ENCODE data around the gene PLD5.
"Not testable (repeated sequence)": the region's sequence is repeated elsewhere in the genome, so short reads cannot be mapped to it uniquely, and the experiment has no call there.

PLD5 gene

DNA sequence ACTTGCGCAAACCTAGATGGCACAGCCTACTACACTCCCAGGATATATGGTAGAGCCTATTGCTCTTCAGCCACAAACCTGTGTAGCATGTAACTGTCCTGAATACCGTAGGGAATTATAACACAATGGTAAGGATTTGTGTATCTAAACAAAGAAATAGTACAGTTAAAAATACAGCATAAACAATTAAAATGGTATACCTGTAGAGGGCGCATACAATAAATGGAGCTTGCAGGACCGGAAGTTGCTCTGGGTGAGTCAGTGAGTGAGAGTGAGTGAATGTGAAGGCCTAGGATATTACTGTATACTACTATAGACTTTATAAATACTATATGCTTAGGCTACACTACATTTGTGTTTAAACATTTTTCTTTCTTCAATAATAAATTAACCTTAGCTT lies 99.3 kb downstream of the PLD5 start:
- no peak for DNase-seq (ENCODE audit: low spot score)

GRCh38 chr1:242416657-242417056 lies 107.8 kb downstream of the PLD5 start:
- no peak for DNase-seq (ENCODE audit: low spot score)

- DNase-seq (ENCODE audit: low spot score) = no peak
These were observed 111.6 kb downstream of the PLD5 start for GRCh38 chr1:242412921-242413320.

DNA sequence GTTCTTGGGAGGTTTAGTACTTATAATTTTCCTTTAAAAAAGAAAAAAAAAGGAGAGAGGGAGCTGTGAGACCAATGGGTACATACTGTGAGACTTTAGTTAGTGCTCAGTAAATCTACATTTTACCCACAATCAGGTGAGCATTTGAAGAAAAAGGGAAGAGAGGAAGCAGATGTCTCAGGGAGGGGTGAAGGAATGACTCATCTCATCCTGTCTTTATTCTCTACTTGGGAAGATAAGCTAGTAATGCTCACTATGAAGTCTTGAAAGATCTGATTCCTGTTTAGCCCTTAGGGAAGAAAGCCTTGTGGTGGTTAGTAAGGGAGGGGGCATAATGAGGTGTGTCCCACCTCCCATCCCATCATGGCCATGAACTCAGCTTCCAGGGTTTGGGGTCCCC lies 112.6 kb downstream of the PLD5 start:
- no peak for DNase-seq (ENCODE audit: low spot score)

DNA sequence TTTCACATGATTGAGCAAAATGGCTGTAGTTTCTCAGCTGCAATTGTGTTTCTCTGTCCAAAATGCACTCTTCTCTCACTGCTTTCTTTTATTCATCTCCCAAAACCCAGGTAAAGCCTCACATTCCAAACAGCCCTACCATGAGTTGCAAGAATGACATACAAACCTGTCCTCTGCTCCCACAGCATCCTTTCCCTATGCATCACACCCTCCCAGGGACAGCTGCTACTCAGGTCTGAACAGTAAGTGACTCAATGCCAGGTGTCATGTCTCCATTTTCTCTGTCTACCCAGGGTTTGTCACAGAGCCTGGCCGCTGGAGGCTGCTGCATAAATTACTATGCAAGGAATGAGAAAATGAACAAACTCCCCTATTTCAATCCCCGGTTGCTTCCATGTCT lies 118.5 kb downstream of the PLD5 start:
- DNase-seq (ENCODE audit: low spot score) = no peak

- no peak for DNase-seq (ENCODE audit: low spot score)
These were observed 120.2 kb downstream of the PLD5 start for GRCh38 chr1:242404296-242404695.

DNA sequence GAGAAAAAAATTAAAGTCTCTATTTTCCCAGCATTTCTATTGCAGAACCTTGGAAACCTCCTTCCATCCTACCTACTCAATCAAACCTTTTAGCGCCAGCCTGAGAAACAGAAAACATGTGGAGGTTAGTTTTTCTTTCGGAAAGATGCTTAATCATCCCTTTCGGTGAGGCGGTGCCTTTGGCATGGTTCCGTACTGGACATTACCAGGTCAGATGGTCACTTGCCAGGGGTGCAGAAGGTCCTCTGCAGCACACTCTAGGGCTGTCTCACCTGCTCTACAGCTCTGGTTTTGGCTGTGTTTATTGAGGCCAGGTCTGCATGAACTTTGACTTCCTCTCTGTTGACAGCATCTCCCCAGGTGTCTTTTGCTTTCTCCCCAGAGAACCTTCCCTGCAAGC lies 121.5 kb downstream of the PLD5 start:
- no peak for DNase-seq (ENCODE audit: low spot score)

DNA sequence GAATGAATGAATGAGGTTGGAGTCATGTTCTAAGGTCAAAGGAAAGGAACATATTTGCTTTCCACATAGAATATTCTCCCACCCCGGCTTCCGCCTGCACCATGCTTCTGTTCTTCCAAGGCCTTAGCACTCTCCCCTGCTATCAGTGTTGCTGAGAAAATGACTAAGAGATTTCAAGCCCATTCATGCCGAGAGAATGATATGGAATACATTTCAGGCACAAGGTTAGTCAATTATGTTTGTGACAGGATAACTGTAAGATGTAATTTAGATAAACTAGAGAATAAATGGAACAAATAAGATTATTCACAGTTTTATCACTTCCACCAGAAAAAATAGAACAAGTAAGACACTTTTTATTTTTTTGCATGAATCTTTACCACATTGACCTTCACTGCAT lies 122.6 kb downstream of the PLD5 start:
- no peak for DNase-seq (ENCODE audit: low spot score)

GRCh38 chr1:242398351-242398750 lies 126.1 kb downstream of the PLD5 start:
- DNase-seq (ENCODE audit: low spot score) = no peak

DNA sequence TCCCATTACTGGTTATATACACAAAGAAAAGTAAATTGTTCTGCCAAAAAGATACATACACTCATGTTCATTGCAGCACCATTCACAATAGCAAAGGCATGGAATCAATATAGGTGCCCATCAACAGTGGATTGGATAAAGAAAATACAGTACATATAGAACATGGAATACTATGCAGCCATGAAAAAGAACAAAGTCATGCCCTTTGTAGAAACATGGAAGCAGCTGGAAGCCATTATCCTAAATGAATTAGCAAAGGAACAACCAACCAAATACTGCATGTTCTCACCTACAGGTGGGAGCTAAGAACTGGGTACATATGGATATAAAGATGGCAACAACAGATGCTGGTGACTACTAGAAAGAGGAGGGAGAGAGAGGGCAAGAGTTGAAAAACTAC lies 132.6 kb downstream of the PLD5 start:
- DNase-seq (ENCODE audit: low spot score) = no peak

- DNase-seq (ENCODE audit: low spot score) = not testable (repeated sequence)
These were observed 148.4 kb downstream of the PLD5 start for GRCh38 chr1:242376121-242376520.

GRCh38 chr1:242350446-242350845 lies 174.1 kb downstream of the PLD5 start:
- not testable (repeated sequence) for DNase-seq (ENCODE audit: low spot score)

- DNase-seq (ENCODE audit: low spot score) = no peak
These were observed 174.9 kb downstream of the PLD5 start for GRCh38 chr1:242349636-242350035.

DNA sequence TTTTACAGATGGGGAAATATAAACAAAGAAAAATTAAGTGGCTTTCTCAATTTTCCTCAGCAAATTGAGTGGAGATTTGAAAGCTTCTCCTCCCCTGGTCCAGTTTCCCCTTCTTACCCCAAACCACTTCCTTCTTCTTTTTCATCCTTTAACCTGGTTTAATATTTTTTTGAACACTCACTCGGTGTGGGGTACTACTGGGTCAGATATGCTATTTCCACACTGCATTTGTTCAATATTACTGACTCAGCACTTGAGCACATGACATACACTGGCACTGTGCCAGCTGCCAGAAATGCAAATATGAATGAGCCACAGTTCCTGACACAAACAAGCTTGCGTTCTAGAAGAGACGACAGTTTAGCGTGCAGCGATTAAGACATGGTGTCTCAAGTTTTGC lies 193.6 kb downstream of the PLD5 start:
- not testable (repeated sequence) for DNase-seq (ENCODE audit: low spot score)

DNA sequence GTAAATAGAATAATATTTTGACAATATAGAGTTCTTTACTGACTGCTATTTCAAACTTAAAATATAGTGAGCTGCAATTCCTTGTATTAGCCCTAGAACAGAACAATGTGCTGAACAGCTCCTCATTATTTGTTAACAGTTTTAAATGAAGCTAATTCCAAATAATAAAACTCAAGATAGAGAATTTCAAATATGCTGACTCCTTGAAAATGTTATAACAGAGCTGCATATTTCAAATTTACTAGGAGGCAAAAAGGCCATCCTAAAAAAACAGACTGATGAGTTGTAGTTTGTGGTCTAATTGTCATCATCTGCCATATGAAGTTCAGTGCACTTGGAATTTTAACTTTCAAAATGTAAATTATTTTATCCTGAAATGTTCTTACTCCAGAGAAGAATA lies 197.1 kb downstream of the PLD5 start:
- not testable (repeated sequence) for DNase-seq (ENCODE audit: low spot score)

GRCh38 chr1:242321981-242322380 lies 202.5 kb downstream of the PLD5 start:
- not testable (repeated sequence) for DNase-seq (ENCODE audit: low spot score)

DNA sequence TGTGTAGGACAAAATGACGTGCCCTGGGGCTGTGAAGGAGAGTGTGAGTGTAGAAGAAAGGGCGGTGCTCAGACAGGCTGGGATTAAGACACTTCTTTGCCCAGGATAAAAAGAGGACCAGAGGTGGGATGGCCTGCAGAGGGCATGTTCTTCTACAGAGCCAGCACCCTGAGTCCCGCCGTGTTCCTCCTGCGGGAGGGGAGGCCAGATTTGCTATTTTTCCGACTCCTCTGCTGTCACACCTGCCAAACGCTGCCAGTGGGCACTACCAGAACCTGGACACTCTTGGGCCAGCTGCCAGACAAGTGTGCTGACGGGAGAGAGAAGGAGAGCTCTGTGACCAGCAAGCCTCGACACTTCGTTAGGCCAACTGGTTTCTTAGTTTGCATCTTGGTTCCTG lies 206.4 kb downstream of the PLD5 start:
- no peak for DNase-seq (ENCODE audit: low spot score)

DNA sequence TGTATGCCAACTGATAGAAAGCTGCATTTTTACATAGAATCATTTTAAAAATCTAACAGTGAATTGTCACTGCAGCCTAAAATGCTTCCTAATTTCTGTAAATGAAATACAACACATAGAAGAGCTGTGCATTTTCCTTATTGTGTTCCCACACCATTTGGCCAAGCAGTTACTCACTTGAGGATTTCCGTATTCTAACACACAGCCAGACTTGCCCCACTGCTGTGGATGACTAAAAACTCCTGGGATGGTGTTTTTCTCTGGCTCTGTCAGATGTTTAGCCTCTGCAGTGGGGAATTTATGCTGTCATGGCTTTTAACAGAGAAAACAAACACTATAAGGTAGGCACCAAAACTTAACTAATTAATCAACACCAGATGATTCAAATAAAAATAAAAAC lies 209.6 kb downstream of the PLD5 start:
- not testable (repeated sequence) for DNase-seq (ENCODE audit: low spot score)

- not testable (repeated sequence) for DNase-seq (ENCODE audit: low spot score)
These were observed 210.3 kb downstream of the PLD5 start for GRCh38 chr1:242314085-242314649.

GRCh38 chr1:242308681-242309080 lies 215.8 kb downstream of the PLD5 start:
- DNase-seq (ENCODE audit: low spot score) = not testable (repeated sequence)

DNA sequence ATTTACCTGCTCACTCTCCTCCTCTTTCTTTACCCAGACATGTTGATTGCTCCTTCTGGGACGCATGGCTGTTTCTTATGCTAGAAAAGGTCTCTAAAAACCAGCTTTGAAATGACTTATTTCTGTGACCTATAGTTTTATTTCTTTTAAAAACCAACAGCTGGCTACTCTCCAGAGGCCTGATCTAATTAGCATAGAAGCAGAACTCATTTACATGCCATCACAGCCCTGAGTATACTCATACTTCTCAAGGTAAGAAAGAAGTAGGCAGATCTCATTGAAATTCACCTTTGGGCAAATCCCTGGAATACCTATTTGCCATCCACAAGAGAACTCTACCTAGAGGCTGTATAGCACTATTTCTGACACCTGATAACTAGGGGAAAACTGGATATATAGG lies 230.7 kb downstream of the PLD5 start:
- DNase-seq (ENCODE audit: low spot score) = not testable (repeated sequence)

DNA sequence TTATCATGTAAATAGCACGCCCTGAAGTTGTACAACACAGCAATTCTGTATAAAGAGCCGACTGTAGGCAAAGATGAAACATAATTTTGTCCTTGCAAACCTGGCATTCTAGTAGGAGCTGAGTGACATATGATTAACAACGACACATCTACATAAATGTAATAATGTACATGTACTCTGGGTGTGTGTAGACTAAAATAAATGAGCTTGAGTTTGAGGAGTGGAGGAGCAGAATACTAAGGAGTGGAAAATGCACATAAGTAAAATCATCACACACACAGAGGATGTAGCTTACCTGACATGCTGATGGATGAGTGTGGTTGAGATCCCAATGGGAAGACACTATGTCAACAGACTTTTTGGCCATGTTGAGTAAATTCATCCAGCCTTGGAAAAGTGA lies 236.4 kb downstream of the PLD5 start:
- DNase-seq (ENCODE audit: low spot score) = not testable (repeated sequence)

- not testable (repeated sequence) for DNase-seq (ENCODE audit: low spot score)
These were observed 241.6 kb downstream of the PLD5 start for GRCh38 chr1:242282758-242283485.

GRCh38 chr1:242278406-242278805 lies 246.1 kb downstream of the PLD5 start:
- not testable (repeated sequence) for DNase-seq (ENCODE audit: low spot score)

Data from CD4-positive, alpha-beta T cell treated with Interleukin-2 at 100 ng/mL for 4 hours (primary cell).